Measurements from ENCODE around the gene FOXD4L1.
"Not testable (repeated sequence)": the region's sequence is repeated elsewhere in the genome, so short reads cannot be mapped to it uniquely, and the experiment has no call there.

Gene FOXD4L1

DNA sequence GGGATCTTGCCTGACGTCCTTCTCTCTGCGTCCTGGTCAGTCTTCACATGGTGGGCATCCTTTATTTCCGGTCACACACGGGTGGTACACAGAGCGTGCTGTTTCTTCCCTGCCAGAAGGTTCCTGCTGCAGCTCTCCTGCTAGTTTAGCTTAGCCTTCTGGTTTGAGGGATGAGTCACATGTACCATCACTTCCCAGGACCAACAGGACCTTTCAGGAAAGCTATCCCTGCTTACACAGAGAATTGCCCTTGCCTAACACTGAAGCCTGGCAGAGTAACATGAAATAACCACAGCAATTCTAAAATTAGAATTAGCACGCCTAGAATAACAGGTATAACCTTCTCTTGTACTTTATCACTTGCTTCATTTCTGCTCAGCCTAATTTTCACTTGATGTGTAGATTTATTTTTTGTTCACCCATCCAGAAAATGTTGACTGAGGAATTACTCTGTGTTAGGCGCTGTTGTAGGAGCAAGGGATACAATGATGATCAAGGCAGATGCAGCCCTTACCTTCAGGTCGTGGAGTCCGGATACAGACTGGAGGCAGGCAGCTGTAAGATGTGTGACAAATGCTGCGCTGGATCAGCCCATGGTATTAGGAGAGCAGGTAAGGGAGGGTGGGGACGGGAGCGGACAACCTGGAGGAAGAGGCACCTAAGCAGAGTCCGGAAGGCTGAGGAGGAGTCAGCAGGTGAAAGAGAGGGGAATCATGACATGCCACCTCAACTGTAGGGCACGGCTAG lies 9.1 kb downstream of the FOXD4L1 start:
- not testable (repeated sequence) for H3K27ac ChIP-seq (ENCODE audit: low read length); H3K27me3 ChIP-seq (ENCODE audit: low read depth, low read length); H3K9me3 ChIP-seq (ENCODE audit: control insufficient read depth in 1 of 2, low read length in 2 of 2); H3K4me3 ChIP-seq (ENCODE audit: low read depth in 1 of 2, low read length in 2 of 2); H3K36me3 ChIP-seq (ENCODE audit: control insufficient read depth in 1 of 2, insufficient read depth in 2 of 2, low read length in 2 of 2)
- peaks cover 0 to 14% of the 10 kb centered on the region in 2 donors for H3K4me1 ChIP-seq (ENCODE audit: control insufficient read depth in 1 of 2, insufficient read depth in 2 of 2, low read length in 2 of 2)

DNA sequence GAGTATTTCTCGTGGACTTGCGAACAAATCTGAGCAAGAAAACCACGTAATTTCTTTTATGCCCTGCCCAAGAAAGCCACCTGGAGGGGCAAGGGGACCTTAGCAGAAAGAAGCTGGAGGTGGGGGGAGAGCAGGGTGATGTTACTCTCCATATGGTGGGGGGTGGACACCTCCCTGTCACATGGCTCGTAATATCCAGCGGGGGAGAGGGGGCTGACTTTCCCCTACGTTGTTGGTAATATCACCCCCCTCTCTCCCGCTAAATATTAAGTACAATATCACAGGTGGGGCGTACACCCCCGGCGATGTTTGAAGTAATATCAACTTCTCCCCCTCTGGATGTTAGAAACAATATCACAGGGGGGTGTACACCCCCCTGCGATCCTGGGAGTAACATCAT lies 9.7 kb downstream of the FOXD4L1 start:
- H3K9me3 ChIP-seq (ENCODE audit: control insufficient read depth in 1 of 2, low read length in 2 of 2); H3K27ac ChIP-seq (ENCODE audit: low read length); H3K4me3 ChIP-seq (ENCODE audit: low read depth in 1 of 2, low read length in 2 of 2); H3K4me1 ChIP-seq (ENCODE audit: control insufficient read depth in 1 of 2, insufficient read depth in 2 of 2, low read length in 2 of 2); H3K36me3 ChIP-seq (ENCODE audit: control insufficient read depth in 1 of 2, insufficient read depth in 2 of 2, low read length in 2 of 2); H3K27me3 ChIP-seq (ENCODE audit: low read depth, low read length): not testable (repeated sequence)

DNA sequence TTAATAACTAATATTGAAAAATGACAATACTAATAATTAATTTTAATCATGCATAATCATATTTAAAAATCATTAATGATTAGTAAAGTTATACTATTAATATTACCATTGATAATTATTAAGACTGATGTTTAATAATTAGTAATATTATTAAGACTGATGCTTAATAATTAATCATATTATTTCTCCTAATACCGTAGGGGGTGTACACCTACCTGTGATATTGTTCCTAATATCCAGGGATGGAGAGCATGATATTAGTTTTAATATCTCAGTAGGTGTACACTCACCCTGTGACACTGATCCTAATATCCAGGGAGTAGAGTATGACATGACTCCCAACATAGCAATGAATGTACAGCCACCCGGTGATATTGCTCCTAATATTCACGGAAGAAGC lies 12.4 kb downstream of the FOXD4L1 start:
- H3K36me3 ChIP-seq (ENCODE audit: control insufficient read depth in 1 of 2, insufficient read depth in 2 of 2, low read length in 2 of 2); H3K27me3 ChIP-seq (ENCODE audit: low read depth, low read length); H3K4me1 ChIP-seq (ENCODE audit: control insufficient read depth in 1 of 2, insufficient read depth in 2 of 2, low read length in 2 of 2); H3K4me3 ChIP-seq (ENCODE audit: low read depth in 1 of 2, low read length in 2 of 2); H3K27ac ChIP-seq (ENCODE audit: low read length); H3K9me3 ChIP-seq (ENCODE audit: control insufficient read depth in 1 of 2, low read length in 2 of 2): not testable (repeated sequence)

- H3K27me3 ChIP-seq (ENCODE audit: low read depth, low read length); H3K4me3 ChIP-seq (ENCODE audit: low read depth in 1 of 2, low read length in 2 of 2); H3K36me3 ChIP-seq (ENCODE audit: control insufficient read depth in 1 of 2, insufficient read depth in 2 of 2, low read length in 2 of 2); H3K27ac ChIP-seq (ENCODE audit: low read length); H3K9me3 ChIP-seq (ENCODE audit: control insufficient read depth in 1 of 2, low read length in 2 of 2); H3K4me1 ChIP-seq (ENCODE audit: control insufficient read depth in 1 of 2, insufficient read depth in 2 of 2, low read length in 2 of 2): not testable (repeated sequence)
Observed at GRCh38 chr2:113511859-113512258, 13.4 kb downstream of the FOXD4L1 start.

GRCh38 chr2:113515457-113515856 lies 17.0 kb downstream of the FOXD4L1 start:
- not testable (repeated sequence) for H3K27me3 ChIP-seq (ENCODE audit: low read depth, low read length); H3K9me3 ChIP-seq (ENCODE audit: control insufficient read depth in 1 of 2, low read length in 2 of 2); H3K4me1 ChIP-seq (ENCODE audit: control insufficient read depth in 1 of 2, insufficient read depth in 2 of 2, low read length in 2 of 2); H3K27ac ChIP-seq (ENCODE audit: low read length); H3K36me3 ChIP-seq (ENCODE audit: control insufficient read depth in 1 of 2, insufficient read depth in 2 of 2, low read length in 2 of 2); H3K4me3 ChIP-seq (ENCODE audit: low read depth in 1 of 2, low read length in 2 of 2)

DNA sequence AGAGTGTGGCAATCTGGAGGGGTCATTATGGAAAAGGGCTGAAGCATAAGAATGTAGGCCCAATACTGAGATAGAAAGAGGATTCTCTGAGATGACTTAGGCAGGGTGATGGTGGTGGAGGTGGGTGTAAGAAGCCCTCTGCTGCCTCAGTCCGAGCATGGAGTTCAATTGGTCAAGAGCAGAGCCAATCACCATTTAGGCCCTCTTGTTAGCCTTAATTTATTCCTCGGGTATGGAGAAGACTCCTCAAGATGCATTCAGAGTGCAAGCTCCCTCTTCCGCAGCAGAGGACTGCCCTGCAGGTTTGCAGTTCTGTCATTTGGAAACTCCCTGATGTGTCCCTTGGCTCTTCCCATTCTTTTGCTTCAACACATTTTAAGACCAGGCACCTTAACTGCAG lies 17.5 kb downstream of the FOXD4L1 start:
- H3K27me3 ChIP-seq (ENCODE audit: low read depth, low read length); H3K4me3 ChIP-seq (ENCODE audit: low read depth in 1 of 2, low read length in 2 of 2); H3K4me1 ChIP-seq (ENCODE audit: control insufficient read depth in 1 of 2, insufficient read depth in 2 of 2, low read length in 2 of 2); H3K27ac ChIP-seq (ENCODE audit: low read length); H3K9me3 ChIP-seq (ENCODE audit: control insufficient read depth in 1 of 2, low read length in 2 of 2); H3K36me3 ChIP-seq (ENCODE audit: control insufficient read depth in 1 of 2, insufficient read depth in 2 of 2, low read length in 2 of 2): not testable (repeated sequence)

DNA sequence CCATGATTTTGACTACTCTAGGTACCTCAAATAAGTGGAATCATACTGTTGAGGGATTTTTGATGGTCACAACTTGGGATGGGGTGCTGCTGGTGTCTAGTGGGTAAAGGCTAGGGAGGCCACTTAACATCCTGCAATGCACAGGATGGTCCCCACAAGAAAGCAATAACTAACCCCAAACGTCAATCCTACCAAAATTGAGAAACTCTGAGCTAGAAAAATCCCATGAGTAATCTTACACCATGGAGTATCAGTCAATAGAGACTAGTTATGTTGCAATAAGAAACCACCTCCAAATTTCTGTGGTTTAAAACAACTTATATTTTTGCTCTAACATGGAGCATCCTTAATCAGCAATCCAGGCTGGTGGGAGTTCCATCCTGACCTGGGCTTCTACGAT lies 18.6 kb downstream of the FOXD4L1 start:
- H3K4me1 ChIP-seq (ENCODE audit: control insufficient read depth in 1 of 2, insufficient read depth in 2 of 2, low read length in 2 of 2); H3K36me3 ChIP-seq (ENCODE audit: control insufficient read depth in 1 of 2, insufficient read depth in 2 of 2, low read length in 2 of 2); H3K4me3 ChIP-seq (ENCODE audit: low read depth in 1 of 2, low read length in 2 of 2); H3K27me3 ChIP-seq (ENCODE audit: low read depth, low read length); H3K27ac ChIP-seq (ENCODE audit: low read length); H3K9me3 ChIP-seq (ENCODE audit: control insufficient read depth in 1 of 2, low read length in 2 of 2): not testable (repeated sequence)

DNA sequence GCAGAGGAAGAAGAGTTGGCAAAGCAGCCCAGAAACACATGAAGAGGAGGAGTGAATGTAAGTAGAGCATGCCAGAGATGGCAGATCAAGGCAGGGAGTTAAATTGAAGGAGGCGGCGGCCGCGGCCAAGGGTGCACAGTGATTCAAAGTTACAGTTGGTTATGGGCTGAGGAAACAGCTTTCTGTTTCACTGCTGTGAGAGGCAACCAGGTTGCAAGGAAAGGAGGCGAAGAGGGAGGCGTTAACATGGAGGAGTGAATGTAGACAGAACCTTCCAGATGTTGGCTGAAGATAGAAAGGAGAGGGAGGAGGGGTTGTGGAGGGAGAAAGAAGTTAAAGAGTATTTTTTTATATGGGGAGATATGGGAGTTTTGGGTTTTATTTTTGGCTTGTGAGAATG lies 22.4 kb downstream of the FOXD4L1 start:
- not testable (repeated sequence) for H3K4me1 ChIP-seq (ENCODE audit: control insufficient read depth in 1 of 2, insufficient read depth in 2 of 2, low read length in 2 of 2); H3K4me3 ChIP-seq (ENCODE audit: low read depth in 1 of 2, low read length in 2 of 2); H3K27ac ChIP-seq (ENCODE audit: low read length); H3K9me3 ChIP-seq (ENCODE audit: control insufficient read depth in 1 of 2, low read length in 2 of 2); H3K27me3 ChIP-seq (ENCODE audit: low read depth, low read length); H3K36me3 ChIP-seq (ENCODE audit: control insufficient read depth in 1 of 2, insufficient read depth in 2 of 2, low read length in 2 of 2)

DNA sequence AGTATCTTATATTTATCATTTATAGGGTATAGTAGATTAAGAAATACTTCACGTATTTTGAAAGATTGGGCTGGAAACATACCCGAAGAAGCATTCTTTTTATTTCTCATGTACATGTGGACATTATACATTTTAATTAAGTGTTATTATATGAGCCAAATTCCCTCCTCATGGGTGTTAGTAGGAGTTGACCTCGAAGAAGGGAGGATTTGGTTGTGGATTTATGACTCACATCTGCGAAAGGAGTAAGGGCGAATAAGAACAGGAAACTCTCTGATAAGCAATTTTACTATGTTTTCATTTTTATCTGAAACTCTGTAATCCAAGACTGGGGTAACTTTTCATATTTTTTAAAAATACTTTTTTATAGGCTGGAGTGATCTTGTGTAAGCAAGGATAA lies 23.0 kb downstream of the FOXD4L1 start:
- H3K4me1 ChIP-seq (ENCODE audit: control insufficient read depth in 1 of 2, insufficient read depth in 2 of 2, low read length in 2 of 2); H3K27me3 ChIP-seq (ENCODE audit: low read depth, low read length); H3K9me3 ChIP-seq (ENCODE audit: control insufficient read depth in 1 of 2, low read length in 2 of 2); H3K4me3 ChIP-seq (ENCODE audit: low read depth in 1 of 2, low read length in 2 of 2); H3K36me3 ChIP-seq (ENCODE audit: control insufficient read depth in 1 of 2, insufficient read depth in 2 of 2, low read length in 2 of 2); H3K27ac ChIP-seq (ENCODE audit: low read length): not testable (repeated sequence)

DNA sequence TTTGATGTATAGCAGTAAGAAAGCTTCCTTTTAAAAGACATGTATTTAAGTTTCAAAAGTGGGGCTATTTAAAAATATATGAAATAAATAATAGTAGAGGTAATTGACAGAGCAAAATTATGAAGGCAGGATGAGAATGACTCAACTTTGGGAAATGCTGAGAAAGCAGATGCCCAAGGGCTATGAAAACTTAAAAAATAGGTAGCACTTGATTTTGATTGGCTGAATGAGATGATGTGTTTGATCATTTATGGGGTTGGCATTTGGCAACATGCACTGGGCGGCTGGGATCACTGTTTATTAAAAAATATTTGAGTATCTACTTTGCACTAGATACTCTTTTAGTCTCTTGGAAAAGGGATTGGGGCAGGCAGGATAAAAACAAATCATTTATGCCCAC lies 26.5 kb downstream of the FOXD4L1 start:
- not testable (repeated sequence) for H3K9me3 ChIP-seq (ENCODE audit: control insufficient read depth in 1 of 2, low read length in 2 of 2); H3K4me1 ChIP-seq (ENCODE audit: control insufficient read depth in 1 of 2, insufficient read depth in 2 of 2, low read length in 2 of 2); H3K36me3 ChIP-seq (ENCODE audit: control insufficient read depth in 1 of 2, insufficient read depth in 2 of 2, low read length in 2 of 2); H3K4me3 ChIP-seq (ENCODE audit: low read depth in 1 of 2, low read length in 2 of 2); H3K27me3 ChIP-seq (ENCODE audit: low read depth, low read length); H3K27ac ChIP-seq (ENCODE audit: low read length)

DNA sequence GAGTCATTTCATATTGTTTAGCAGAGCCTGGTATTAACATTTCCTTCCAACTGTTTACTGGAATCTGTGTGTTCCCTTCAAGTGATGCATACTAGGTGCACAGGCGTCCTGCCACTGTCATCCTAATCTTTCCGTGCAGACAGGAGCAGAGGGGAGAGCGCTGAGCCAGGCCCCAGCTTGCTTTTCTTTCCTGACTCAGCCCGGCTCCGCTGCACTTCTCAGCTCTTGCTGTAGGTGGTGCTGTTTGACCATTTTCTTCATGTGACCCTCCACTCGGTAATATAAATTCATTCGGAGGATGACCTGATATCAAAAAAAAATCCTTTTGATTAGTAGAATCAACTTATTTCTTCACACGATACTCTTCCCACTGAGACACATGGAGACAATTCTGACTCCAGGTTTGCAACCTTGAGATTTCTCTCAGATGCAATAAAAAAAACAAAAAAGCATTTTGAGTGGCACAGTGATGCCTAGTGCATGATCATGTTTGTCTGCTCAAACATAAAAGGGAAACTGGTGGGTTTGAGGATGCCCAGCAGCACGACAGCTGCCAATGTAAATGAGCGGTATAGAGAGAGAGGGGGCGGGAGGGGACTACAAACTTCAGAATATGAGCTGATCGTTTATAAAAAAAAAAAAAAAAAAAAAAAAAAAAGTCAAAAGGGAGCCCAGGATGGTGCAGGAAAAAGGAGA lies 29.0 kb downstream of the FOXD4L1 start:
- H3K27me3 ChIP-seq (ENCODE audit: low read depth, low read length); H3K36me3 ChIP-seq (ENCODE audit: control insufficient read depth in 1 of 2, insufficient read depth in 2 of 2, low read length in 2 of 2); H3K4me3 ChIP-seq (ENCODE audit: low read depth in 1 of 2, low read length in 2 of 2); H3K9me3 ChIP-seq (ENCODE audit: control insufficient read depth in 1 of 2, low read length in 2 of 2); H3K4me1 ChIP-seq (ENCODE audit: control insufficient read depth in 1 of 2, insufficient read depth in 2 of 2, low read length in 2 of 2); H3K27ac ChIP-seq (ENCODE audit: low read length): not testable (repeated sequence)

DNA sequence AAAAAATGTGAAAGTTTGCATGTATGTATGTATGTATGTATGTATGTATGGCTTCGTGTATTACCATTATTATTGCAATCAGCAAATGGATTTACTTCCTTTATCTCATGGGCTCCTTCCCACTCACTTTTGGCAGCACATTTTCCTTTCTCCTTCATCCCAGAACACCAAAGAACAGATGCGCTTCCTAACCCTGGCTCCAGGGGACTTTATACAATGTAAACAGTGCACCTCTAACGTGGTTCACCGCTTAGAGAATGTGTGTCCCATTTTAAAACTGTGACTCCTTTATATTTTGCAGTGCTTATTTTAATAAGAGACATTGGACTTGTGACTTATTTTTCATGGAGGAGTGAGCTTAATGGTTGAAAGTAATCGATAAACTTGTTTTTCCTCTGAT lies 29.7 kb downstream of the FOXD4L1 start:
- H3K4me1 ChIP-seq (ENCODE audit: control insufficient read depth in 1 of 2, insufficient read depth in 2 of 2, low read length in 2 of 2); H3K27me3 ChIP-seq (ENCODE audit: low read depth, low read length); H3K9me3 ChIP-seq (ENCODE audit: control insufficient read depth in 1 of 2, low read length in 2 of 2); H3K27ac ChIP-seq (ENCODE audit: low read length); H3K4me3 ChIP-seq (ENCODE audit: low read depth in 1 of 2, low read length in 2 of 2); H3K36me3 ChIP-seq (ENCODE audit: control insufficient read depth in 1 of 2, insufficient read depth in 2 of 2, low read length in 2 of 2): not testable (repeated sequence)
